K562 (cell line): ENCODE results near the gene ZNF48. TPM values are rescaled to one million over a fixed set of nuclear protein-coding genes. Genes with fewer than 3 reads are reported as not detected.
A peak's percentile ranks its signal among the peaks of the same experiment; 100 is the strongest.

Experiments
- CUX1 ChIP-seq: fragments of 200-800 bp; sonication (Bioruptor generic); IDR thresholded peaks from 2 replicates; pipeline ENCODE4 v1.6.1; 2016; ENCODE audit warnings: missing genetic modification characterization, missing compliant biosample characterization
- E2F6 ChIP-seq, 2 experiments: IDR thresholded peaks; 2 replicates each; pipeline ENCODE4 v1.6.1; 2011; ENCODE audit warnings: borderline replicate concordance in 1 of 2, control low read depth in 1 of 2, low read depth in 1 of 2, low read length in 1 of 2, mild to moderate bottlenecking in 1 of 2, mixed read lengths in 1 of 2, moderate library complexity in 1 of 2; ENCODE audit not compliant: insufficient read depth in 1 of 2, insufficient read length in 1 of 2, poor library complexity in 1 of 2, severe bottlenecking in 1 of 2; ENCODE audit errors: extremely low read depth in 1 of 2
- HINFP ChIP-seq: fragments of 450-650 bp; conservative IDR thresholded peaks from 2 replicates; pipeline ENCODE4 v1.6.1; 2016; ENCODE audit warnings: missing genetic modification characterization, low read depth, mild to moderate bottlenecking, control low read depth, missing compliant biosample characterization
- LARP7 ChIP-seq: fragments of 450-650 bp; IDR thresholded peaks from 2 replicates; pipeline ENCODE4 v1.6.1; 2016
- MAFK ChIP-seq: IDR thresholded peaks from 2 replicates; pipeline ENCODE4 v1.6.1; 2011; ENCODE audit warnings: low read length, improper control_type of control experiment
- MCM3 ChIP-seq: fragments of 450-650 bp; IDR thresholded peaks from 2 replicates; pipeline ENCODE4 v1.6.1; 2016
- MTA1 ChIP-seq: fragments of 450-650 bp; IDR thresholded peaks from 2 replicates; pipeline ENCODE4 v1.6.1; 2017; ENCODE audit warnings: borderline replicate concordance
- NUFIP1 ChIP-seq: fragments of 450-650 bp; IDR thresholded peaks from 2 replicates; pipeline ENCODE4 v1.6.1; 2018; ENCODE audit not compliant: partially characterized antibody
- PHF8 ChIP-seq: fragments of 200-600 bp; sonication (generic); IDR thresholded peaks from 2 replicates; pipeline ENCODE4 v1.6.1; 2012; ENCODE audit warnings: mixed run types, mild to moderate bottlenecking, inconsistent platforms, low read length, moderate library complexity, borderline replicate concordance
- SIN3A ChIP-seq, 2 experiments: fragments of 150-350 bp in 1 of 2; IDR thresholded peaks; 2 replicates each; pipeline ENCODE4 v1.6.1; 2011 to 2016; ENCODE audit warnings: borderline replicate concordance in 2 of 2, low read depth in 2 of 2, low read length in 2 of 2, mild to moderate bottlenecking in 2 of 2, moderate library complexity in 2 of 2; ENCODE audit not compliant: control insufficient read depth in 1 of 2
- TFAM ChIP-seq: fragments of 250-450 bp; sonication (Bioruptor Pico); conservative IDR thresholded peaks from 2 replicates; pipeline ENCODE4 v1.5.0; 2021; ENCODE audit warnings: mild to moderate bottlenecking, moderate library complexity
- polyA plus RNA-seq, 8 experiments: library from polyadenylated mRNA; depleted of rRNA in 4 of 8; stranded (reverse) in 5 of 8; unstranded in 3 of 8; fragments of >200 nt; fragmentation: Nextera tagmentation in 2 of 8; fragmentation: Illumina TruSeq in 1 of 8; extraction: Ambion mirVana in 2 of 8; extraction: Trizol in 1 of 8; gene quantifications; 2 replicates each; pipeline versions ENCODE4 v1.2.1 to v1.2.3, GENCODE V29; 2011 to 2014; ENCODE audit warnings: inconsistent platforms in 1 of 8, missing spikeins in 1 of 8
- total RNA-seq, 7 experiments: library from RNA; depleted of rRNA in 6 of 7; stranded (reverse); fragments of >200 nt in 6 of 7; fragmentation: Illumina TruSeq in 2 of 7; extraction: Trizol in 2 of 7; gene quantifications; 2 replicates each; pipeline versions ENCODE4 v1.2.1 to v1.2.3, GENCODE V29; 2011 to 2021; ENCODE audit warnings: low replicate concordance in 1 of 7

Gene ZNF48
- total and polyA plus RNA-seq, 9 of the 15 experiments (the other 6 are each of a cell fraction or from before 2014, with no cell fraction given) = 0.38 to 11.6 (median 4.7) TPM

GRCh38 chr16:30445408-30446202 lies 50.4 kb downstream of the ZNF48 start, which contains the start of gene SEPHS2 (continued):
- no peak for TF ChIP-seq MCM3
- TF ChIP-seq HINFP (tag) = no peak
- TF ChIP-seq LARP7 = no peak
- peak; percentile 50 to 87 for TF ChIP-seq E2F6 (IDR thresholded peaks at IDR 0.05; ENCODE audit: borderline replicate concordance in 1 of 2, extremely low read depth in 1 of 2, insufficient read depth in 1 of 2, insufficient read length in 1 of 2, low read depth in 1 of 2, low read length in 1 of 2, poor library complexity in 1 of 2, severe bottlenecking in 1 of 2)
- peak; percentile 19; the same call in 1 of the 2 replicates for TF ChIP-seq MAFK
- TF ChIP-seq CUX1 (CRISPR knock-in tag) = no peak
- TF ChIP-seq SIN3A (IDR thresholded peaks at IDR 0.05; ENCODE audit: borderline replicate concordance in 2 of 2, control insufficient read depth in 1 of 2, low read depth in 2 of 2, low read length in 2 of 2) = peak in 1 of 2 experiments; percentile 71; a peak in 2 of 4 replicates
- no peak for TF ChIP-seq TFAM (CRISPR knock-in tag)
- no peak for TF ChIP-seq NUFIP1
- no peak for TF ChIP-seq MTA1
- peak; percentile 93 for TF ChIP-seq PHF8
